GM21447 (cell line): Measurements from ENCODE around the gene ZBTB16.

ENCODE experiments used
- ATAC-seq: cut with Tn5 transposase; IDR thresholded peaks from one replicate; pipeline ENCODE4 v1.9.1; 2021; ENCODE audit not compliant: unreplicated experiment

Gene ZBTB16

GRCh38 chr11:114197799-114198500, 138.4 kb downstream of the ZBTB16 start:
- ATAC-seq = no peak

GRCh38 chr11:114199051-114199450, 139.5 kb downstream of the ZBTB16 start:
- ATAC-seq = no peak

- ATAC-seq = no peak
These were observed 141.0 kb downstream of the ZBTB16 start for GRCh38 chr11:114200351-114201133.

GRCh38 chr11:114201219-114201618, 141.7 kb downstream of the ZBTB16 start:
- no peak for ATAC-seq

- ATAC-seq = no peak
These were observed 142.6 kb downstream of the ZBTB16 start for GRCh38 chr11:114202011-114202609.

- no peak for ATAC-seq
These were observed 147.6 kb downstream of the ZBTB16 start for GRCh38 chr11:114207096-114207495.

- no peak for ATAC-seq
These were observed 148.9 kb downstream of the ZBTB16 start for GRCh38 chr11:114208377-114208776.

- no peak for ATAC-seq
These were observed 149.8 kb downstream of the ZBTB16 start for GRCh38 chr11:114209343-114209742.

- no peak for ATAC-seq
These were observed 150.4 kb downstream of the ZBTB16 start for GRCh38 chr11:114209904-114210303.

GRCh38 chr11:114211444-114212121, 152.1 kb downstream of the ZBTB16 start:
- ATAC-seq = no peak

- ATAC-seq = no peak
These were observed 154.1 kb downstream of the ZBTB16 start for GRCh38 chr11:114213622-114214021.

GRCh38 chr11:114215428-114215827, 155.9 kb downstream of the ZBTB16 start:
- ATAC-seq = no peak

- ATAC-seq = no peak
These were observed 156.6 kb downstream of the ZBTB16 start for GRCh38 chr11:114215871-114216795.

GRCh38 chr11:114216796-114217180, 157.3 kb downstream of the ZBTB16 start:
- no peak for ATAC-seq

GRCh38 chr11:114218508-114218907, 159.0 kb downstream of the ZBTB16 start:
- ATAC-seq = no peak

GRCh38 chr11:114219559-114220349, 160.2 kb downstream of the ZBTB16 start:
- no peak for ATAC-seq

- no peak for ATAC-seq
These were observed 161.5 kb downstream of the ZBTB16 start for GRCh38 chr11:114221037-114221436.

- ATAC-seq = no peak
These were observed 166.2 kb downstream of the ZBTB16 start for GRCh38 chr11:114225661-114226060.

- no peak for ATAC-seq
These were observed 166.8 kb downstream of the ZBTB16 start for GRCh38 chr11:114226356-114226755.
